Measurements from ENCODE around the gene IL4I1.

Gene IL4I1

DNA sequence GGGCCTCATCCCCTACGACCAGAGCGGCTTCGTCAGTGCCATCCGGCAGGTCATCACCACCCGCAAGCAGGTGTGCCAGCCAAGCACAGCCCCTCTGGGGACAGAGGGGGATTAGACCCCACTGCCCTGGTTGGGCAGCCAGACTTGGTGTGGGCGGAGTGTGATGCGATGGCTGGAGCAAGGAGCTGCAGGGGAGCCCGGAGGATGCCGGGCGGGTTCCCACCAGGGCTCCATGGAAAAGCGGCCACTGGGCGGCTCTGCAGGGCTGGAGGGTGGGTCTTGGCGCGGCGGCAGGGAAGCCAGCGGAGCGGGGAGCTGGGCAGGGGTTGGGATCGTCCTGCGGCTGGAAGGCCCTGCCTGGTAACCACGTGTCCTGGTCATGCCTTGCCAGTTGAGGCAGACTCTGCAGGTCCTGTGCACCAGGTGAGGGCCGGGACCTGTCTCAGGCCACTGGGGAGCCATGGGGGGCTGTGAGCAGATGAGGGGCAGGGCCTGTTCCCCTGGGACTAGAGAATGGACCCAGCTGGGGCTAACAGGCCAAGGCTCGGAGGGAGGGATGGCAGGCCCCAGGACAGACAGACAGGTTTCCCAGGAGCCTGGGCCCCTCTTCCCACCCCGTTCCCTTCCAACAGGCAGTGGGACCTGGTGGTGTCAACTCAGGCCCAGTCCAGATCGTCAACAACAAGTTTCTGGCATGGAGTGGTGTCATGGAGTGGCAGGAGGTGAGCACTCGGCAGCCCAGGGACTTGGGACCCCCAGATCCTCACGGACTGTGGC is 39.4 kb downstream of the IL4I1 start:
- no peak overlapping the region for H3K4me3 ChIP-seq (ENCODE audit: low read depth, low read length)
- no peak for TF ChIP-seq CTCF (IDR thresholded peaks at IDR 0.05; ENCODE audit: low read depth, low read length, missing control alignments)
- no peak for DNase-seq (ENCODE audit: low read depth)

- DNase-seq (ENCODE audit: low read depth) = no peak
- H3K4me3 ChIP-seq (ENCODE audit: low read depth, low read length) = no peak overlapping the region
- no peak for TF ChIP-seq CTCF (IDR thresholded peaks at IDR 0.05; ENCODE audit: low read depth, low read length, missing control alignments)
Measured at GRCh38 chr19:49856574-49857021, 40.1 kb downstream of the IL4I1 start.

GRCh38 chr19:49855676-49856573 is 40.8 kb downstream of the IL4I1 start:
- no peak for TF ChIP-seq CTCF (IDR thresholded peaks at IDR 0.05; ENCODE audit: low read depth, low read length, missing control alignments)
- H3K4me3 ChIP-seq (ENCODE audit: low read depth, low read length) = no peak overlapping the region
- DNase-seq (ENCODE audit: low read depth) = no peak

- H3K4me3 ChIP-seq (ENCODE audit: low read depth, low read length) = no peak overlapping the region
- DNase-seq (ENCODE audit: low read depth) = no peak
- TF ChIP-seq CTCF (IDR thresholded peaks at IDR 0.05; ENCODE audit: low read depth, low read length, missing control alignments) = no peak
Measured at GRCh38 chr19:49855277-49855675, 41.4 kb downstream of the IL4I1 start.

- TF ChIP-seq CTCF (IDR thresholded peaks at IDR 0.05; ENCODE audit: low read depth, low read length, missing control alignments) = no peak
- no peak for DNase-seq (ENCODE audit: low read depth)
- no peak overlapping the region for H3K4me3 ChIP-seq (ENCODE audit: low read depth, low read length)
Measured at GRCh38 chr19:49854378-49855263, 42.1 kb downstream of the IL4I1 start.

- no peak for DNase-seq (ENCODE audit: low read depth)
- no peak for TF ChIP-seq CTCF (IDR thresholded peaks at IDR 0.05; ENCODE audit: low read depth, low read length, missing control alignments)
- no peak overlapping the region for H3K4me3 ChIP-seq (ENCODE audit: low read depth, low read length)
Measured at GRCh38 chr19:49853852-49854377, 42.8 kb downstream of the IL4I1 start.
